ENCODE data around the gene FBL. TPM values are rescaled to one million over a fixed set of nuclear protein-coding genes. Genes with fewer than 3 reads are reported as not detected.

FBL gene
- total and polyA plus RNA-seq, 2 of the 4 experiments (the other 2 are of a cell fraction): 259 to 446 TPM

- Histone ChIP-seq H2AK9ac (replicated peaks; ENCODE audit: low read depth, low read length, poor library complexity) (peak overlapping the region; percentile 68), H3K9me1 (ENCODE audit: insufficient read depth, low read length) (peaks cover 22% of the 10 kb centered on the region), H3K56ac (ENCODE audit: extremely low read depth, insufficient read depth, low read length) (no peak overlapping the region), H4K8ac (ENCODE audit: low read depth in 2 of 2, low read length in 2 of 2) (no peak overlapping the region), H3K36me3 (ENCODE audit: control insufficient read depth, insufficient read depth, low read length) (peaks cover 43% of the 10 kb centered on the region), H2AK5ac (ENCODE audit: low read depth, low read length) (no peak overlapping the region), H3K27me3 (ENCODE audit: control insufficient read depth, insufficient read depth, low read length) (no peaks in the 10 kb centered on the region), H2BK120ac (ENCODE audit: low read depth, low read length) (no peak overlapping the region), H3K4ac (ENCODE audit: low read depth, low read length) (no peak overlapping the region), H3K23ac (ENCODE audit: low read depth, low read length) (no peak overlapping the region), H3K4me3 (ENCODE audit: insufficient read depth, low read depth, low read length) (no peak overlapping the region), H2AFZ (replicated peaks; ENCODE audit: low read length, poor library complexity) (no peak overlapping the region), H2BK20ac (ENCODE audit: low read depth, low read length) (no peak overlapping the region), H3K79me1 (ENCODE audit: low read depth in 1 of 2, low read length in 2 of 2) (peaks cover 12 to 35% of the 10 kb centered on the region in 2 experiments), H3K4me1 (ENCODE audit: control insufficient read depth, insufficient read depth, low read length) (peaks cover 10% of the 10 kb centered on the region), H4K20me1 (ENCODE audit: insufficient read depth, low read length) (no peaks in the 10 kb centered on the region; the same call in none of the 2 replicates), H3K18ac (ENCODE audit: low read depth, low read length) (no peak overlapping the region), H4K5ac (ENCODE audit: low read depth, low read length) (no peak overlapping the region), H2BK15ac (ENCODE audit: low read depth, low read length) (no peak overlapping the region), H3K14ac (replicated peaks; ENCODE audit: low read depth, low read length) (no peak overlapping the region), H3K9me3 (ENCODE audit: control insufficient read depth, insufficient read depth, low read length) (no peaks in the 10 kb centered on the region), H2BK5ac (ENCODE audit: low read depth, low read length, poor library complexity, severe bottlenecking) (no peak overlapping the region), H3K9ac (ENCODE audit: low read depth, low read length) (no peak overlapping the region), H3K27ac (ENCODE audit: insufficient read depth, low read length) (no peak overlapping the region), H3K4me2 (ENCODE audit: low read depth, low read length) (no peak overlapping the region), H4K91ac (ENCODE audit: insufficient read depth, low read depth, low read length) (no peak overlapping the region)
- ChIA-PET POLR2A (ENCODE audit: unreplicated experiment) (no interaction called here), CTCF (no interaction called here)
- ATAC-seq (ENCODE audit: low read depth) (no peak), DNase-seq (peak; percentile 34)
- intact Hi-C loops (cut with micrococcal nuclease) (no loop called here), in situ Hi-C loops (cut with MboI; ENCODE audit: low sequenced_read_pairs) (loop anchor here (25.0 kb wide), 1 partner anchor 392 kb away; the partner anchor contains the start of genes RPS16 and SUPT5H), dilution Hi-C loops (cut with HindIII; ENCODE audit: low sequenced_read_pairs, unreplicated experiment) (no loop called here)
- 100% methylated on average over 2 of the region's 10 CpGs; no CpG with 5 or more reads in 1 of the 2 experiments for WGBS, 2 experiments (ENCODE audit: extremely low coverage in 2 of 2, insufficient read length in 1 of 2)
- TF ChIP-seq RAD21 (IDR thresholded peaks at IDR 0.05; ENCODE audit: low read length): no peak
- TF ChIP-seq SMC3 (IDR thresholded peaks at IDR 0.05; ENCODE audit: low read depth, low read length): no peak
- TF ChIP-seq, protein P1, sequence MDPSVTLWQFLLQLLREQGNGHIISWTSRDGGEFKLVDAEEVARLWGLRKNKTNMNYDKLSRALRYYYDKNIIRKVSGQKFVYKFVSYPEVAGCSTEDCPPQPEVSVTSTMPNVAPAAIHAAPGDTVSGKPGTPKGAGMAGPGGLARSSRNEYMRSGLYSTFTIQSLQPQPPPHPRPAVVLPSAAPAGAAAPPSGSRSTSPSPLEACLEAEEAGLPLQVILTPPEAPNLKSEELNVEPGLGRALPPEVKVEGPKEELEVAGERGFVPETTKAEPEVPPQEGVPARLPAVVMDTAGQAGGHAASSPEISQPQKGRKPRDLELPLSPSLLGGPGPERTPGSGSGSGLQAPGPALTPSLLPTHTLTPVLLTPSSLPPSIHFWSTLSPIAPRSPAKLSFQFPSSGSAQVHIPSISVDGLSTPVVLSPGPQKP (IDR thresholded peaks at IDR 0.05; ENCODE audit: borderline replicate concordance, low read depth, low read length): no peak
- no peak for TF ChIP-seq CHD1 (IDR thresholded peaks at IDR 0.05; ENCODE audit: low read depth, low read length)
- no peak for TF ChIP-seq MAFK (IDR thresholded peaks at IDR 0.05; ENCODE audit: low read depth, low read length)
- no peak for TF ChIP-seq CEBPB (IDR thresholded peaks at IDR 0.05; ENCODE audit: low read depth, low read length)
- TF ChIP-seq NFE2L2 (IDR thresholded peaks at IDR 0.05; ENCODE audit: low read depth, low read length): no peak
- BruUV-seq (replicated peaks): no TSS peak
Measured at GRCh38 chr19:39829702-39830275, 16.4 kb downstream of the FBL start.
